ENCODE results near the gene CAB39L. TPM values are rescaled to one million over a fixed set of nuclear protein-coding genes. Genes with fewer than 3 reads are reported as not detected.

Gene CAB39L
- total RNA-seq, 1 donor from 2014 or later, result 13.4 TPM

GRCh38 chr13:49341941-49342340, 101.9 kb downstream of the CAB39L start:
- H3K27ac ChIP-seq, result no peak overlapping the region
- DNase-seq (no peak), ATAC-seq (no peak)
- no peak for TF ChIP-seq CTCF (IDR thresholded peaks at IDR 0.05)
- intact Hi-C loops (cut with DNase I), result no loop called here
- H3K36me3 ChIP-seq, result peaks cover 6% of the 10 kb centered on the region
- H3K9me3 ChIP-seq, result no peaks in the 10 kb centered on the region
- no peaks in the 10 kb centered on the region for H3K27me3 ChIP-seq (ENCODE audit: low read depth)
- H3K4me1 ChIP-seq, result no peaks in the 10 kb centered on the region
- no peak overlapping the region for H3K4me3 ChIP-seq

- DNase-seq (no peak), ATAC-seq (no peak)
- no peak for TF ChIP-seq CTCF (IDR thresholded peaks at IDR 0.05)
- H3K27ac ChIP-seq, result no peak overlapping the region
- no peaks in the 10 kb centered on the region for H3K4me1 ChIP-seq
- no peaks in the 10 kb centered on the region for H3K9me3 ChIP-seq
- H3K27me3 ChIP-seq (ENCODE audit: low read depth), result no peaks in the 10 kb centered on the region
- H3K36me3 ChIP-seq, result peaks cover 6% of the 10 kb centered on the region
- no peak overlapping the region for H3K4me3 ChIP-seq
- intact Hi-C loops (cut with DNase I), result no loop called here
Measured at GRCh38 chr13:49341517-49341916, 102.3 kb downstream of the CAB39L start.

- no peak for TF ChIP-seq CTCF (IDR thresholded peaks at IDR 0.05)
- intact Hi-C loops (cut with DNase I), result no loop called here
- H3K27ac ChIP-seq, result no peak overlapping the region
- no peaks in the 10 kb centered on the region for H3K4me1 ChIP-seq
- no peak overlapping the region for H3K4me3 ChIP-seq
- ATAC-seq (no peak), DNase-seq (no peak)
- no peaks in the 10 kb centered on the region for H3K9me3 ChIP-seq
- H3K36me3 ChIP-seq, result peaks cover 6% of the 10 kb centered on the region
- H3K27me3 ChIP-seq (ENCODE audit: low read depth), result no peaks in the 10 kb centered on the region
Measured at GRCh38 chr13:49340161-49340560, 103.7 kb downstream of the CAB39L start.

GRCh38 chr13:49336655-49337054, 107.2 kb downstream of the CAB39L start:
- ATAC-seq (no peak), DNase-seq (no peak)
- no peak overlapping the region for H3K27ac ChIP-seq
- no peaks in the 10 kb centered on the region for H3K27me3 ChIP-seq (ENCODE audit: low read depth)
- H3K9me3 ChIP-seq, result no peaks in the 10 kb centered on the region
- no peaks in the 10 kb centered on the region for H3K4me1 ChIP-seq
- no peak for TF ChIP-seq CTCF (IDR thresholded peaks at IDR 0.05)
- no peak overlapping the region for H3K4me3 ChIP-seq
- H3K36me3 ChIP-seq, result peaks cover 5% of the 10 kb centered on the region
- intact Hi-C loops (cut with DNase I), result no loop called here

- no peak overlapping the region for H3K27ac ChIP-seq
- DNase-seq (no peak), ATAC-seq (no peak)
- peaks cover 8% of the 10 kb centered on the region for H3K36me3 ChIP-seq
- no peak for TF ChIP-seq CTCF (IDR thresholded peaks at IDR 0.05)
- H3K4me1 ChIP-seq, result no peaks in the 10 kb centered on the region
- H3K27me3 ChIP-seq (ENCODE audit: low read depth), result no peaks in the 10 kb centered on the region
- intact Hi-C loops (cut with DNase I), result no loop called here
- H3K9me3 ChIP-seq, result no peaks in the 10 kb centered on the region
- H3K4me3 ChIP-seq, result no peak overlapping the region
Measured at GRCh38 chr13:49330546-49330864, 113.4 kb downstream of the CAB39L start.
